GM21723 (cell line): ENCODE results near the gene ORC2.
"Not testable (repeated sequence)": the region's sequence is repeated elsewhere in the genome, so short reads cannot be mapped to it uniquely, and the experiment has no call there.

Experiments
- ATAC-seq: cut with Tn5 transposase; IDR thresholded peaks from one replicate; pipeline ENCODE4 v1.9.1; 2021; ENCODE audit warnings: mild to moderate bottlenecking, moderate library complexity; ENCODE audit not compliant: unreplicated experiment

ORC2 gene

DNA sequence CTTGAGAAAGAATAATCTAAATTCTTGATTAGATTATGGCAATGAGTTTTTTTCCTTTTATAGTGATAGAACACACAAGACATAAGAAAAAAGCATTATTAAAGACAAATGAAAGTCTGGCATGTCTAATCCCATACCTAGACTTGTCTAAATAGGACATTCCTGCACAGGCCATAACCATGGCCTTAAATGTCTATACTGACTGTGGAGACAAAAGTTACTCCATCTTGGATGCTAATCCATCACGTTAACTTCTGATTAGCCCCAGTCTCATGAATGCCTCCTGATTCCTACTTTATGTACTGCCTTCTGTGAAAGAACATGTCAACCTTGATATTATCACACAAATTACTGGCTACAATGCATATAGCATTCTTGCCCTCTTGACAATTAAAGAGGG, 23.6 kb downstream of the ORC2 start:
- ATAC-seq, result no peak

DNA sequence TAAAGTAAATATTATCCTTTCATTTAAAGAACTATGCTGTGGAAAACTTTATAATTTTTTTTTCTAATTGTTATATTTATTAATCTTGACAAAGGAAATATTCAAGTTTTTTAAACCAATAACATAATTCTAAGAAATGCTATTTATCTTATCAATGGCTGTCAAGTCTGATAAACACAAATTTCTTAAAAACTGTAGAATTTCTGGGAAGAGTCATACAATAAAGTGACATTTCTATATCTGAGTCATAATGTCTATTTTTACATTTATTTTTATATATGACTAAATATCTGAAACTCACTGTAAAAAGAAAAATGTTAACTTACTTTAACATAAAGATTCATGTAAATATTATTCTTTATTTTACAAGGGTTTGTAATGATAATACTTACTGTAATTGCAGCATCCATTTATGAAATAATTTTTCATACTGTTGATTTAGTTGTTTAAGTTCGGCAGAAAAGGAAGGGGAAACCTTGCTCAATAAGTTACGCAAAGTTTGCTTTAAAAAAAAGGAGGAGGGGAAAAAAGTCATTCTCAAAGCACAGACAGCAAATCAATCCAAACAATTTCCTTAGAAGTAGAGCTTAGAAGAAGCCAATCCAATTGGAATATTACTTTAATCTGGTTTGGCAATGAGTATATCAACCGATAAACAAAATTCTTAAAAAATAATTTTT, 32.4 kb downstream of the ORC2 start:
- ATAC-seq, result no peak

DNA sequence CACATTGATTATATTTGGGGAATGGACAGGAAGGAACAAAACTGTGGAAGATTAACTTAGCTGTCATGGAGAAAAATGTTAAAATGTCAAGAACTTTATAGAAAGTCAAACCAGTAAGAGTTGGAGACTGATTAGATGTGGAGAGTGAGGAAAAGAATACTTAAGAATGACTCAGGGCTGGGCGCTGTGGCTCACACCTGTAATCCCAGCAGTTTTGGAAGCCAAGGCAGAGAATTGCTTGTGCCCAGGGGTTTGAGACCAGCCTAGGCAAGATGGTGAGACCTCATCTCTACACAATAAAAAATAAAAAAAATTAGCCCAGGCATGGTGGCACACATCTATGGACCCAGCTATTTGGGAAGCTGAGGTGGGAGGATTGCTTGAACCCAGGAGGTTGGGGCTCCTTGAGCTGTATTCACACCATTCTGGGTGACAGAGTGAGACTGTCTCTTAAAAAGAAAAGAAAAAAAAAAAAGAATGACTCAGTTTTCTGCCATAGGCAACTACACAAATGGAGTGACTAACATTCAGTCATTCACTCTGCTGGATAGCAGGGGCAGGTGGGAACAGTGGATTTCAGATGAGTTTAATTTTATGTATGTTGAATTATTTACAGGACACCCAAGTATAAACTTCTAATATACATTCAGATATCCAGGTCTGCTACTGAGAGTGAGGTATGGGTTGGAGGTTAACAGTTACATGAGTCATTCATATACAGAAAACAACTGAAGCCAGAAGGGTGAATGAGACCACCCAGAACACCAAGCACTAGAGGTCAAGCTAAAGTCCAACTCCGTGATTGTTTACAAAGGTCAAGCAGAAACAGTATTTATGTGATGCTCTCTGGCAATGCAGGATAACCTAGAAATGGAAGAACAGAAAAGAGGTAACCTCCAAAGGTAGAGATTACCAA, 33.9 kb downstream of the ORC2 start:
- ATAC-seq, result no peak

DNA sequence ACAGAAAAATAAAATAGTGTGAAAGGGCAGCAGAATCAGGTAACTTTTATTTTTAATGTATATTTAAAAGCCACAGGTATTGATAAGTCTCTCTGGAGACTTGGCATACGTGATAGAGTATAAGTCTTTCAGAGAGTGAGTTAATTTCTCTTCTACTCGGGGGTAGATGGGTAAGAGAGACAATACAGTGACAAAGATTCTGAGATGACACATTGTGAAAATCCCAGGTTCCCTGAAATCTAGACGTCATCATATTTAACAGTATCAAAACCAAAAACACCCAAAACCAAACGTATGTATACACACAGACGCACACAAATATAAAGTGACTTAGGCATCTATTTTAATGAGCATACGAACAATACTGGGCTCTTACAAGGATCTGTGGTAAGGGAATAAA, 41.0 kb downstream of the ORC2 start:
- no peak for ATAC-seq

DNA sequence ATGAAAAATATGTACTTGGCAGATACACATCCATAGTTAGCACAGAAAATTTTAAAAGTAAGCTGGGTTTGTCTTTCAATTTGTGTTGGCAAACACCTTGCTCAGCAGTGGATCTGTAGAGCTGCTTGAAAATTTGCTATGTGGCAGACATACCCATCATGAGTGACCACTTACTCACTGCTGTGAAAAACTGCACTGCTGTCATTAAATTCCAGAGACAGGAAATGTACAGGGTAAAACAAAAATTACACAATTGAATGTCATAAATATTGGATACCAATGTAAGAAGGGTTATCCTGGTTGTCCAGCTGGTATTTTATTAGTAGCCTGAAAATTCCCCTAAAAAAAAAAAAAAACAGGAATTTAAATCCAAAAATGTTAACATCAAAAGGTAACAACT, 49.8 kb downstream of the ORC2 start:
- no peak for ATAC-seq

DNA sequence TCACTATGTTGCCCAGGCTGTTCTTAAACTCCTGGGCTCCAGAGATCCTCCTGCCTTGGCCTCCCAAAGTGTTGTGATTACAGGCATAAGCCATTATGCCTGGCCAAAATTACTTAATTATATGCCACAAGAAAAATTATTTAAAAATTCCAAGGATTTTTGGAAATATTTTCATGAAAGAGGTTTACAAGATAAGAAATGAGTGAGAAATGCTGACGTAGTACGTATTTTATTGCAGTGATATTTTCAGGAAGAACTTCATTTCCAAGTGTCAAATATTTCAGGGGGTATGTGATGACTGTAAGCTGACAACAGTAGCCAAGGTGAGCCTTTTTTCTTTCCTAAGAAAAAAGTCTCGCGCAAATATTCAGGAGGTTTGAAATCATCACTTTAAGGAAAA, 53.5 kb downstream of the ORC2 start:
- no peak for ATAC-seq

DNA sequence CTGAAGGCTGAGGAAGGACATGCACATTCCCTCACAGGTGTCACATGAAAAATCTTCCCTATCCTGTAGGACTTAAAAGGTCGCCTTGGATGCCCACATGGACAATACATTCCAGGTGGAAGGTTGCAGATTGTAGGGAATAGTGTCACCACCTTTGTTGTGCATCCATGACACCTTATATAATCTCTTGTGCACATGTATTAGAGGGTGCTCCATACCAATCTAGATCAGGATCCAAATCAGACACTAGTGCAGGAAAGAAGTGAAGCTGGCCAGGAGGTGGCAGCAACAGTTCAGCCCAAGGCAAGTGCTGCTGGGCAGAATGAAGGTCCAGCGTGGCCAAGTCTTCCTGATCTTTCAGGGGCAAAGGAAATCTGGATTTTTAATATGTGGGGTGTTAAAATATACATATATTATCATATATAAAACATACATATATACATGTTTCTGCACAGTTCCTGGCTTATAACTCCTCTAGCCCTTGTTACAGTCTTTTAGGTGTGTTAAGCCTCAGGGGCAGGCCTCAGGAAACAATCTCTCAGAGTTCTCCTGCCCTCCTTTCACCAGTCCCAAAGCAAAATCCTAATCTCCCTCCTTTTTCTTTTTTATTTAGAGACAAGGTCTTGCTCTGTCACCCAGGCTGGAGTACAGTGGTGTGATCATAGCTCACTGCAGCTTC, 57.7 kb downstream of the ORC2 start:
- peak; percentile 50 for ATAC-seq

DNA sequence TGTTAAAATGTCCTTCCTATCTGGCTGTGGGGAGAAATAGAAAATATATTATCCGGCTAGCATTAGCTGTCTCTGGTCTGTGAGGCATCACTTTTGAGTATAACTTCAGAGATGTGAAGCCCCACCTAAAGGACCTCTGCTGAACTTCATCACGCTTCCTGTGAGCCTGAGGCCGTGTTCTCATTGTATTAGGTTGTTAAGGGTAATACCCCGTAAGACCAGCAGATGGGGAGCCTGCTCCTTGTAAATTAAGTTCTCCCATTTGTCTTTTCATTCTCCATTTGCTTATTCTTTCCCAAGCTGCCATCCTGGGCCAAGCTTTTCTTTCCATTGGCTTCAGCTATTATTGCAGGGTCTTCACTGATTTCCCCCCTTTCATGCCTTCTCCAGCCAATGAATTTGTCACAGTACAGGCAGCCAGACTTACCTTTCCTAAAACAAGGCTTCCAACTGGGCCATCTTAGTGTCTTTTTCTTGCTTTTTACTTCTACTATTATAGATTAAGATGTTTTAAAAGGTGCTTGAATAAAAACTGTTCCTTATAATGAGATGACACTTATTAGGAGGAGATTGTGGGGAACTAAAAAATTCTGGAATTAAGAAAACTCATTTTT, 61.9 kb downstream of the ORC2 start:
- peak; percentile 98 for ATAC-seq

DNA sequence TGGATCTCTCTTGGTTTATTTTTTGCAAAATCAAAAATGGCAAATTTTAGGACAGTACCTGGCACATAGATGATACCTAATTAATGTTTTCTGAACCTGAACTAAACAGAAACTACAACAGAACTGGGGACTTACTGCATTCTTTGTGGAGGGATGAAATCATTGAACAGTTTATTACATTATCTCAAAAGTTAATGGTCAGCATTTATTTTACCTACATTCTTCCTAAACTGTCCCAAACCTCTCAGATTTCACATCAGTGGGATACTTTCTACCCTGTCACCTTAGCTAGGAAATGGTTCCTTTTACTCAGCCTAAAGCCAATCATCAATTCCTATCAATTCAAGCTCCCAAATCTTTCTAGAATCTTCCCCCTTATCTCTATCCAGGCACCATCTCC, 64.0 kb downstream of the ORC2 start:
- ATAC-seq, result no peak

DNA sequence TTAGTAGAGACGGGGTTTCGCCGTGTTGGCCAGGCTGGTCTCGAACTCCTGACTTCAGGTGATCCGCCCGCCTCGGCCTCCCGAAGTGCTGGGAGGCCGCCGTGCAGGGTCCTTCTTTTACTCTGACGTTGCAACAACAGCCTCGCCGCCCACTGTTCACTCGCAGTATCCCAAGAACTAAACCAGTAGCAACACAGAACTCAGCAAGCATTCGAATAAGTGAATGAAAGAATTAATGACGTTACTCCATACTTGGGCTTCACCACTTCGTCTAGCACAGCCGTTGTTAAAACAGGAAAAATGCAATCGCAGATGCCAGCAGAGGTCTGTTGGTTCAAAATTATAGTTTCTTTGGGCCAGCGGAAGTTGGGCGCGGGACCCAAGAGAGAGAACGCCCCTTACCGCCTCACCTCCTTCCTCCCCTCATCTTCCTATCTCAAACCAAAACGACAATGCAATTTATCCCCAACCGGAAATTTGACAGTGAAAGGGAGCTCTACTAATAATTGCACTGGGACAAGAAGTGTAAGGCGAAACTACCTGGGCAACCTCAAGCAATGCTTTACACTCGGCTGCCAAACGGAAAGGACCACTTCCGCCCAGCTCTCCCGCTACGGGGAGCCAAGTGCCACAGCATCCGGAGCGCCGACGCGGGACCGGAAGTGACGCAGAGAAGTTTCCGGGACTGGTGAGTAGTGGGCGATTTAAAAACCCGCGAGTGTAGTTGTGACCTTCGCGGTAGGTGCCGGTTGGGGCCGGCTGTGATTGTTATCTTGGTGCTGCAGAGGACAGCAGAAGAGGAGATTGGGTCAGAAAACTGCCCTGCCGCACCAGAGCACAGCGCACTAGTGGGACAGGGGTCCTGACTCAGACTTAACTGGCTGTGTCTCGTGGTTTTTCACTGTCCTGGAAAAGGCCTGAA, 74.5 kb downstream of the ORC2 start, which contains the start of the genes NIF3L1 and PPIL3:
Gene NIF3L1, plus strand, starts transcription at position 668 of the 922 bp plus-strand sequence. CDS start 2,573 bp downstream, outside the sequence.
Gene PPIL3, minus strand, starts transcription at position 374 of the 922 bp plus-strand sequence. CDS start 1,462 bp downstream, outside the sequence.
- ATAC-seq, result peak; percentile 91

DNA sequence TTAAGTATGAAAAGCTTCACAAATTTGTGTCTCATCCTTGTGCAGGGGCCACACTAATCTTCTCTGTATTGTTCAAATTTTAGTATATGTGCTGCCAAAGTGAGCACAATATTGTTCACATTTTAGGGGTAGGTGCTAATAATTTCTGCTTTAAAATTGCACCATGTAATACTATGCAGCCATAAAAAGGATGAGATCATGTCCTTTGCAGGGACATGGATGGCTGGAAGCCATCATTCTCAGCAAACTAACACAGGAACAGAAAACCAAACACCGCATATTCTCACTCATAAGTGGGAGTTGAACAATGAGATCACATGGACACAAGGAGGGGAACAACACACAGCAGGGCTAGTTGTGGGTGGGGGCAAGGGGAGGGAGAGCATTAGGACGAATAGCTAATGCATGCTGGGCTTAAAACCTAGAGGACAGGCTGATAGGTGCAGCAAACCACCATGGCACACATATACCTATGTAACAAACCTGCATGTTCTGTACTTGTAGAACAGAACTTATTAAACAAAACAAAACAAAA, 81.7 kb downstream of the ORC2 start:
- not testable (repeated sequence) for ATAC-seq

DNA sequence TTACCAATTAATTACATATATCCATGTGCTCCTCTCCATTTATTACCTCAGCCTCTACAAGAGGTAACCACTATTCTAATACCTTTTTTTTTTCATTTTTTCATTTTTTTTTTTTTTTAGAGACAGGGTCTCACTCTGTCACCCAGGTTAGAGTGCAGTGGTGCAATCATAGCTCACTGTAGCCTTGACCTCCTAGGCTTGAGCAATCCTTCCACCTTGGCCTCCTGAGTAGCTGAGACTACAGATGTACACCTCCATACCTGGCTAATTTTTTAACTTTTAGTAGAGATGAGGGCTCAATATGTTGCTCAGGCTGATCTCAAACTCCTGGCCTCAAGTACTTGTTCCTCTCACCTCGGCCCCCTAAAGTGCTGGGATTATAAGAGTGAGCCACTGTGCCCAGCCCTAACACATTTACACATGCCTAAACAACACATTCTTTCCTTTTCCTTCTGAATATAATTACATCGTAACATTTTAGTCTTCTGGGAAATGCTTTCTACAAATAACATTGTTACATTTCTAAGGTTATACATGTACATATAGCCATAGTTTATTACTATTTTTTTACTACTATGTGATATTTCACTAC, 85.1 kb downstream of the ORC2 start:
- no peak for ATAC-seq

DNA sequence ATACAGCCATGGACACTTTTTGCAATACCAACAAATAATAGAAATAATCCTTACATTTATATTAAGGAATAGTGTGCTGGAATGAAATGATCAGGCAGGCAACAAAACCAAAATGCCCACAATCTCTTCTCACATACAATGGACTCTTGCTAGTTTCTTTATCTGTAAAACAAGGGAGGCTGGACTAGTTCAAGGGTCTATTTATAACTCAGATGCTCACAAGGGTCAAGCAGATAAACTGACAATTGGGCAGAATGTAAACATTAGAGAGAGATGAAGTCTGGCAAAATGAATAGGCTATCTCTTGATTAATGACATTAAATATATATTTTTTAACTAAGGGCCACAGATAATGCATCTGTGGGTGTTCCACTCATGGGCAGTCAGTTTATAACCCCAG, 86.0 kb downstream of the ORC2 start:
- ATAC-seq, result no peak

DNA sequence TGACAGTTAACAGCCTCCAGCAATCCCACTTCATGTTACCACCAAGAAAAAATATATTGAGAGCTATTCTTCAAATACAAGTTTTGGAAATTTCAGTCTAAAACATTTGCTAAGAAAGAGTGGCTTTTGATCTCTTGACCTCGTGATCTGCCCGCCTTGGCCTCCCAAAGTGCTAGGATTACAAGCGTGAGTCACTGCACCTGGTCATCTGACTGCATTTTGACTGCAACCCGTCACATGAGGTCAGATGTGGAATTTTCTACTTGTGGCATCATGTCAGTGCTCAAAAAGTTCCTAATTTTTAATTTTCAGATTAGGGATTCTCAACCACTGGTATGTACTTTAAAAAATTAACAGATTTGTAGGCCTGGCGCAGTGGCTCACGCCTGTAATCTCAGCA, 89.9 kb downstream of the ORC2 start:
- no peak for ATAC-seq

DNA sequence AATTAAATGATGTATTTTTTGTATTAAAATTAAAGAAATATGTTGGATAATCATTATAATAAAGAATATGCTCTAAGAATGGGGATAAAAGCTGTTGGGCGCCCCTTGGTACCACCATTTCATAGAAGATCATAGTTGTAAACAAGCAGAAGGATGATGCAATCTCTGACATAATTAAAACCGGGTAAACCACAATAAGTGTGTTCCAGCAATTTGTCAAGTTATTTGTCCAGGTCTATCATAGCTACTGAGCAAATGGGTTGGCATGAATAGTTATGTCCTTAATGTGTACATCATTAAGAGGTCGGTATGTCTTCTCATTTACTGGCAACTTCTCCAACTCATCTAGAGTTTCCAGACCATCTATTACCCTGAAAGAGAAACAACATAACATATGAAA, 92.3 kb downstream of the ORC2 start:
- ATAC-seq, result no peak

DNA sequence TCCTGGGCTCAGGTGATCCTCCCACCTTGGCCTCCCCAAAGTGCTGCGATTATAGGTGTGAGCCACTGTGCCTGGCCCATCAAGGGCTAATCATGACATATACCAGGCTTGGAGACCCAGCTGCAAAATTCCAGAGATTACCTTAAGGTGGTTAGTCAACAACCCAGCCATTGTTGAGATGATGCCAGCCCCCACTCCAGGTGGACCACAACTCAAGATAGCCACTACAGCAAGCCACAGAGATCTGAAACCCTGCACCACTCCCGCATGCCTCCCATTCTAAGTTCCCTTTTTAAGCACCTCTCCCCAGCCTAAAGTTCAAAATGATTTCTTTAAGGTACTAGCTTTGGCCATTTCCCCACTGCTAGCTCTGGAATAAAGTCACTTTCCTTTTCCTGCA, 94.4 kb downstream of the ORC2 start:
- ATAC-seq, result no peak

DNA sequence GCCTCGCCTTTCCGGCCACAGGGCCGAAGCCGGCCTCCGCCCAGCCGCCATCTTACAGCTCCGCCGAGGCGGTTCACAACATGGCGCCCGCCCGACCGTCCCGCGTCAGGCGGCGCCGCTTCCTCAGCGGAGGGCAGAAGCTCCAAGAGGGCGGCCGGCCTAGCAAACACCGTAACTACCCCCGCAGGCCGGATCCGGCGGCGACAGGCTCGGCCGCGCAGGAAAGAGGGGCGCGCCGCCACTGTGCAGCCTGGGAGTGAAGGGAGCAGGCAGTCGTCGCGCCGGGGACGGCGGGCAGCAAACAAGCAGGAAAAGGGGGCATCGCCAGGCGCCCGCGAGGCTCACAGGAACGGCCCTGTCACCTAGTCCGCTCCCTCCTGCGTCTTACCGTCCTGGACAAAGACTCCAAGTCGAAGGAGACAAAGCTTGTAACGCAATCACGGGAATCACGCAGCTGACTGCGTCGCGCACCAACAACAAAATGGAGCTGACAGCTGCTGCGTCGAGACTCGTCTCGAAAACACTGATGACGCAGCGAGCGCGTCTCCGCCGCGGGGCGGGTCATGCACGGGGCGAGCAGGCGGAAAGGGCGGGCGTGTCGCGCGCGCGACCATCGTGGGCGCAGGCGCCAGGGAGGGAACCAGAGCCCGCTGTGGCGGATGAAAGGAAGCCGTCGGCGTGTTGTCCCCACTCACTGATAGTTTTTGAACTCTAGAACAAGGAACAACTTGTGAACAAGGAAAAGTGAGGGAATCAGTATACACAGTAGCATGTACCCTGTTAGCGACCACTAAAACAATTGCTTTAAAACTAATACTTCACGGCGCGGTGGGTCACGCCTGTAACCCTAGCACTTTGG, 99.1 kb downstream of the ORC2 start, which contains the start of gene CLK1:
Gene CLK1, minus strand, starts transcription at position 483 of the 859 bp plus-strand sequence. CDS start 2,796 bp downstream, outside the sequence.
- ATAC-seq, result peak; percentile 84

DNA sequence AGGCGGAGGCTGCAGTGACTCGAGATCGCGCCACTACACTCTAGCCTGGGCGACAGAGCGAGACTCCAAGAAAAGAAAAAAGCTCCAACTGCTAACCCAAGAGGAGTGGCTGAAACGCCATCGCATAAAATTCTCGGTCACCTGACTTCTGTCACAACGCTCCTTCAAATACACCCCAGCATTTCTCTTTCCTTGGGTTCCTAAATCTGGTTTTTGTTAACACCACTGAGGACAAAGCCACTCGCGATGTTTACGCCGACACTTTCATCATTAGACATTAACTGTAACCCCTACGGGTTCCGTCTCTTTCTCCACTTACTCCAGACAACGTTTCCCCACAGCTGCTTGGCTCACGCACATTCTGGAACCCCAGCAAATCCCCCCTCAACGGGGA, 99.7 kb downstream of the ORC2 start:
- ATAC-seq, result peak; percentile 9
